Panc1 (cell line): ENCODE measurements around the gene PIK3IP1. TPM values are rescaled to one million over a fixed set of nuclear protein-coding genes. Genes with fewer than 3 reads are reported as not detected.

ENCODE experiments used
- ATAC-seq: fragments of 200-7000 bp; cut with Tn5 transposase; 2 replicates; pipeline ENCODE4 v1.9.1; 2020; ENCODE audit warnings: mild to moderate bottlenecking, moderate library complexity
- BruUV-seq: library from RNA; stranded (reverse); fragments of 400-500 nt; replicated peaks from 2 replicates; lab custom pipeline; 2021; lab: Mats Ljungman, UMichigan
- CTCF ChIA-PET: fragments of 300-600 bp; sonication (Branson Sonifier 250); formaldehyde crosslinking; loops from one replicate; lab custom pipeline; 2022; ENCODE audit warnings: antibody characterized with exemption; lab: Charles Lee
- POLR2A ChIA-PET: fragments of 300-600 bp; sonication (Branson Sonifier 250); formaldehyde crosslinking; loops from one replicate; lab custom pipeline; 2022; ENCODE audit warnings: antibody characterized with exemption; lab: Charles Lee
- DNase-seq: peaks from one replicate; pipeline ENCODE4 v3.0.0-alpha.2; 2010; ENCODE audit warnings: low read depth, low spot score
- H3K27ac ChIP-seq: 2 replicates; pipeline ENCODE4 v1.5.1; 2011; ENCODE audit warnings: mild to moderate bottlenecking, low read length, inconsistent platforms
- H3K27me3 ChIP-seq: fragments of 200-500 bp; sonication (Bioruptor generic); 2 replicates; pipeline ENCODE4 v1.6.0; 2014; ENCODE audit warnings: low read length, inconsistent platforms; ENCODE audit not compliant: control insufficient read depth, insufficient read depth
- H3K36me3 ChIP-seq: fragments of 200-500 bp; sonication (Bioruptor generic); 2 replicates; pipeline ENCODE4 v1.5.1; 2014; ENCODE audit warnings: inconsistent platforms, mild to moderate bottlenecking, low read length, moderate library complexity; ENCODE audit not compliant: control insufficient read depth, insufficient read depth
- H3K4me1 ChIP-seq: 2 replicates; pipeline ENCODE4 v1.5.1; 2011; ENCODE audit warnings: inconsistent platforms, mild to moderate bottlenecking, low read length, moderate library complexity; ENCODE audit not compliant: control insufficient read depth, insufficient read depth
- H3K4me3 ChIP-seq, 2 experiments: 2 replicates each; pipeline ENCODE4 v1.5.1; 2011 to 2012; ENCODE audit warnings: low read depth in 2 of 2, low read length in 2 of 2, mild to moderate bottlenecking in 2 of 2, inconsistent platforms in 1 of 2, moderate library complexity in 1 of 2
- H3K9me3 ChIP-seq: fragments of 200-500 bp; sonication (Bioruptor generic); 2 replicates; pipeline ENCODE4 v1.5.1; 2014; ENCODE audit warnings: low read depth, mild to moderate bottlenecking, inconsistent platforms, low read length, moderate library complexity; ENCODE audit not compliant: control insufficient read depth, insufficient read depth
- POLR2AphosphoS5 ChIP-seq: IDR thresholded peaks from 2 replicates; pipeline ENCODE4 v1.6.1; 2012; ENCODE audit warnings: mild to moderate bottlenecking, low read depth, low read length, moderate library complexity
- SIN3A ChIP-seq: IDR thresholded peaks from 2 replicates; pipeline ENCODE4 v1.6.1; 2012; ENCODE audit warnings: low read depth, mild to moderate bottlenecking, low read length, moderate library complexity, borderline replicate concordance; ENCODE audit not compliant: insufficient read depth
- TCF7L2 ChIP-seq: IDR thresholded peaks from 2 replicates; pipeline ENCODE4 v1.6.1; 2011; ENCODE audit warnings: mild to moderate bottlenecking, low read depth, low read length, inconsistent platforms
- in situ Hi-C: cut with HindIII; loops from 2 replicates; pipeline ENCODE4 v1.10.0; 2016; ENCODE audit warnings: low sequenced_read_pairs, low pct_unique_long_range_greater_than_20kb
- intact Hi-C: fragments of 100-400 bp; cut with micrococcal nuclease; formaldehyde crosslinking; loops from one replicate; pipeline ENCODE4 v1.10.0; 2022; ENCODE audit not compliant: unreplicated experiment
- total RNA-seq: library from RNA; stranded (reverse); gene quantifications from one replicate; pipeline ENCODE4 v1.2.1, GENCODE V29; 2021; ENCODE audit not compliant: unreplicated experiment
- TF ChIP-seq, protein P1 (sequence below): fragments of 450-650 bp; IDR thresholded peaks from 2 replicates; pipeline ENCODE4 v1.5.1; 2017; ENCODE audit warnings: mild to moderate bottlenecking
- TF ChIP-seq, protein P2 (sequence below), 2 experiments: IDR thresholded peaks; 2 replicates each; pipeline ENCODE4 v1.6.1; 2011 to 2012; ENCODE audit warnings: low read depth in 2 of 2, control low read depth in 1 of 2, low read length in 1 of 2, mild to moderate bottlenecking in 1 of 2, moderate library complexity in 1 of 2; ENCODE audit not compliant: insufficient read depth in 1 of 2

PIK3IP1 gene
- total RNA-seq, 1 experiment from 2014 or later, result 3.6 TPM

DNA sequence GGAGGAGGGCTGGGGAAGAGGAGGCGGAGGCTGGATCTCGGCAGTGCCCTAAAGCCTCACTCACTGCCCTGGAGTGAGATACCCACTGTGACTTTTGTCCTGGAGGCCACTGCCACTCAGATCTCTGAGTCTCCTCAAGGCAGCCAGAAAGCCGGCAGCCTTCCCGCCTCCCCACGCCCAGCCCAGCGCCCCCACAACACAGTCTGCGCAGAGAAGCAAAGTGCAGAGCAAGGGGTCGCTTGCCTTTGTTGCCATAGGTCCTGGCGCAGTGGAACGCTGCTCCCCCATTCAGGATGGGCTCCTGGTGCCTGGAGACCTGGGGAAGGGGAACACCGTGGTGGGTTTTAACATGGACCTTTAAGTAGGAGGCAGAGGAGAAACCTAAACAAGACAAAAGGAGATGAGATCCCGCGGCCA is 36.3 kb upstream of the PIK3IP1 start:
- TF ChIP-seq POLR2AphosphoS5 (no peak), TCF7L2 (no peak), SIN3A (no peak)
- TF ChIP-seq, protein P1, sequence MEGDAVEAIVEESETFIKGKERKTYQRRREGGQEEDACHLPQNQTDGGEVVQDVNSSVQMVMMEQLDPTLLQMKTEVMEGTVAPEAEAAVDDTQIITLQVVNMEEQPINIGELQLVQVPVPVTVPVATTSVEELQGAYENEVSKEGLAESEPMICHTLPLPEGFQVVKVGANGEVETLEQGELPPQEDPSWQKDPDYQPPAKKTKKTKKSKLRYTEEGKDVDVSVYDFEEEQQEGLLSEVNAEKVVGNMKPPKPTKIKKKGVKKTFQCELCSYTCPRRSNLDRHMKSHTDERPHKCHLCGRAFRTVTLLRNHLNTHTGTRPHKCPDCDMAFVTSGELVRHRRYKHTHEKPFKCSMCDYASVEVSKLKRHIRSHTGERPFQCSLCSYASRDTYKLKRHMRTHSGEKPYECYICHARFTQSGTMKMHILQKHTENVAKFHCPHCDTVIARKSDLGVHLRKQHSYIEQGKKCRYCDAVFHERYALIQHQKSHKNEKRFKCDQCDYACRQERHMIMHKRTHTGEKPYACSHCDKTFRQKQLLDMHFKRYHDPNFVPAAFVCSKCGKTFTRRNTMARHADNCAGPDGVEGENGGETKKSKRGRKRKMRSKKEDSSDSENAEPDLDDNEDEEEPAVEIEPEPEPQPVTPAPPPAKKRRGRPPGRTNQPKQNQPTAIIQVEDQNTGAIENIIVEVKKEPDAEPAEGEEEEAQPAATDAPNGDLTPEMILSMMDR, result no peak
- TF ChIP-seq, protein P2, sequence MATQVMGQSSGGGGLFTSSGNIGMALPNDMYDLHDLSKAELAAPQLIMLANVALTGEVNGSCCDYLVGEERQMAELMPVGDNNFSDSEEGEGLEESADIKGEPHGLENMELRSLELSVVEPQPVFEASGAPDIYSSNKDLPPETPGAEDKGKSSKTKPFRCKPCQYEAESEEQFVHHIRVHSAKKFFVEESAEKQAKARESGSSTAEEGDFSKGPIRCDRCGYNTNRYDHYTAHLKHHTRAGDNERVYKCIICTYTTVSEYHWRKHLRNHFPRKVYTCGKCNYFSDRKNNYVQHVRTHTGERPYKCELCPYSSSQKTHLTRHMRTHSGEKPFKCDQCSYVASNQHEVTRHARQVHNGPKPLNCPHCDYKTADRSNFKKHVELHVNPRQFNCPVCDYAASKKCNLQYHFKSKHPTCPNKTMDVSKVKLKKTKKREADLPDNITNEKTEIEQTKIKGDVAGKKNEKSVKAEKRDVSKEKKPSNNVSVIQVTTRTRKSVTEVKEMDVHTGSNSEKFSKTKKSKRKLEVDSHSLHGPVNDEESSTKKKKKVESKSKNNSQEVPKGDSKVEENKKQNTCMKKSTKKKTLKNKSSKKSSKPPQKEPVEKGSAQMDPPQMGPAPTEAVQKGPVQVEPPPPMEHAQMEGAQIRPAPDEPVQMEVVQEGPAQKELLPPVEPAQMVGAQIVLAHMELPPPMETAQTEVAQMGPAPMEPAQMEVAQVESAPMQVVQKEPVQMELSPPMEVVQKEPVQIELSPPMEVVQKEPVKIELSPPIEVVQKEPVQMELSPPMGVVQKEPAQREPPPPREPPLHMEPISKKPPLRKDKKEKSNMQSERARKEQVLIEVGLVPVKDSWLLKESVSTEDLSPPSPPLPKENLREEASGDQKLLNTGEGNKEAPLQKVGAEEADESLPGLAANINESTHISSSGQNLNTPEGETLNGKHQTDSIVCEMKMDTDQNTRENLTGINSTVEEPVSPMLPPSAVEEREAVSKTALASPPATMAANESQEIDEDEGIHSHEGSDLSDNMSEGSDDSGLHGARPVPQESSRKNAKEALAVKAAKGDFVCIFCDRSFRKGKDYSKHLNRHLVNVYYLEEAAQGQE (IDR thresholded peaks at IDR 0.05; ENCODE audit: insufficient read depth in 1 of 2, low read depth in 2 of 2, low read length in 1 of 2), result no peak
- Histone ChIP-seq H3K4me3 (no peak overlapping the region), H3K36me3 (no peaks in the 10 kb centered on the region), H3K27ac (no peak overlapping the region), H3K4me1 (no peaks in the 10 kb centered on the region), H3K9me3 (no peaks in the 10 kb centered on the region), H3K27me3 (no peaks in the 10 kb centered on the region)
- in situ Hi-C loops, result no loop called here
- BruUV-seq, result no TSS peak
- ATAC-seq, result no peak
- DNase-seq, result no peak
- intact Hi-C loops, result no loop called here
- POLR2A ChIA-PET, result no interaction called here
- CTCF ChIA-PET, result no interaction called here

- intact Hi-C loops, result no loop called here
- POLR2A ChIA-PET, result no interaction called here
- no peaks in the 10 kb centered on the region for H3K36me3 ChIP-seq
Observed at GRCh38 chr22:31327806-31328543, 35.7 kb upstream of the PIK3IP1 start.

More at GRCh38 chr22:31327806-31328543, 35.7 kb upstream of the PIK3IP1 start:
- Histone ChIP-seq H3K4me1 (no peaks in the 10 kb centered on the region), H3K27me3 (no peaks in the 10 kb centered on the region), H3K9me3 (no peaks in the 10 kb centered on the region), H3K4me3 (no peak overlapping the region), H3K27ac (no peak overlapping the region)
- CTCF ChIA-PET, result no interaction called here
- ATAC-seq, result no peak
- in situ Hi-C loops, result no loop called here
- DNase-seq, result no peak
- BruUV-seq, result no TSS peak
- TF ChIP-seq TCF7L2 (no peak), SIN3A (no peak), POLR2AphosphoS5 (no peak)
- TF ChIP-seq, protein P1, result no peak
- TF ChIP-seq, protein P2 (IDR thresholded peaks at IDR 0.05; ENCODE audit: insufficient read depth in 1 of 2, low read depth in 2 of 2, low read length in 1 of 2), result no peak
